CD4-positive, alpha-beta memory T cell (primary cell): ENCODE data around the gene ELP5. TPM values are rescaled to one million over a fixed set of nuclear protein-coding genes. Genes with fewer than 3 reads are reported as not detected.
"Not testable (repeated sequence)": the region's sequence is repeated elsewhere in the genome, so short reads cannot be mapped to it uniquely, and the experiment has no call there.

Experiments
- CTCF ChIA-PET: fragments of 350-600 bp; sonication (Branson Sonifier 250); formaldehyde crosslinking; loops from one replicate; lab custom pipeline; 2021; ENCODE audit warnings: inconsistent platforms; ENCODE audit not compliant: partially characterized antibody; lab: Charles Lee
- POLR2A ChIA-PET: fragments of 350-600 bp; sonication (Branson Sonifier 250); formaldehyde crosslinking; loops from one replicate; lab custom pipeline; 2021; ENCODE audit not compliant: partially characterized antibody; lab: Charles Lee
- DNase-seq, 5 donors: peaks; one replicate each; pipeline versions ENCODE4 v3.0.0 to v3.0.0-alpha.2; 2020 to 2022; ENCODE audit warnings: mixed read lengths in 1 of 5
- H3K27ac ChIP-seq: one replicate; pipeline ENCODE4 v1.7.0; 2013; ENCODE audit warnings: low read depth, low read length
- H3K27me3 ChIP-seq: 2 replicates; pipeline ENCODE4 v1.7.0; 2013; ENCODE audit warnings: mild to moderate bottlenecking, low read length, moderate library complexity; ENCODE audit not compliant: insufficient read depth
- H3K36me3 ChIP-seq: 2 replicates; pipeline ENCODE4 v1.7.0; 2013; ENCODE audit warnings: mild to moderate bottlenecking, low read length, moderate library complexity; ENCODE audit not compliant: insufficient read depth
- H3K4me1 ChIP-seq: 2 replicates; pipeline ENCODE4 v1.7.0; 2013; ENCODE audit warnings: mild to moderate bottlenecking, low read length, moderate library complexity; ENCODE audit not compliant: insufficient read depth
- H3K4me3 ChIP-seq, 2 donors: one replicate each; pipeline ENCODE4 v1.7.0; 2013; ENCODE audit warnings: low read length in 2 of 2, mild to moderate bottlenecking in 1 of 2
- H3K9me3 ChIP-seq, 2 donors: one replicate each; pipeline ENCODE4 v1.7.0; 2013; ENCODE audit warnings: low read length in 2 of 2, control low read depth in 1 of 2; ENCODE audit not compliant: control insufficient read depth in 1 of 2
- H3K27ac Mint-ChIP-seq, 7 donors: one replicate each; pipeline ENCODE4 v1.8.0; 2020 to 2021; ENCODE audit warnings: mixed read lengths in 7 of 7, mild to moderate bottlenecking in 6 of 7, inconsistent platforms in 3 of 7, moderate library complexity in 3 of 7
- H3K27me3 Mint-ChIP-seq, 2 donors: one replicate each; pipeline ENCODE4 v1.8.0; 2020 to 2021; ENCODE audit warnings: mixed read lengths in 2 of 2
- H3K36me3 Mint-ChIP-seq, 2 donors: one replicate each; pipeline ENCODE4 v1.8.0; 2020 to 2021; ENCODE audit warnings: mixed read lengths in 2 of 2, inconsistent platforms in 1 of 2, mild to moderate bottlenecking in 1 of 2
- H3K4me1 Mint-ChIP-seq, 4 donors: one replicate each; pipeline ENCODE4 v1.8.0; 2020 to 2021; ENCODE audit warnings: mixed read lengths in 4 of 4, mild to moderate bottlenecking in 1 of 4
- H3K4me3 Mint-ChIP-seq, 8 donors: one replicate each; pipeline ENCODE4 v1.8.0; 2020 to 2021; ENCODE audit warnings: mixed read lengths in 8 of 8, mild to moderate bottlenecking in 7 of 8, moderate library complexity in 6 of 8, inconsistent platforms in 3 of 8
- H3K9me3 Mint-ChIP-seq, 8 donors: one replicate each; pipeline ENCODE4 v1.8.0; 2020 to 2021; ENCODE audit warnings: mixed read lengths in 8 of 8, mild to moderate bottlenecking in 5 of 8, inconsistent platforms in 3 of 8, moderate library complexity in 1 of 8
- intact Hi-C: fragments of 100-400 bp; cut with micrococcal nuclease; formaldehyde crosslinking; loops from one replicate; pipeline ENCODE4 v1.15.1; 2023
- polyA plus RNA-seq, 2 donors: library from polyadenylated mRNA; unstranded; fragments of 300-500 nt; fragmentation: Illumina TruSeq; gene quantifications; one replicate each; pipeline ENCODE4 v1.2.3, GENCODE V29; 2021
- total RNA-seq, 2 experiments: library from RNA; stranded (reverse); gene quantifications; one replicate each; pipeline ENCODE4 v1.2.3, GENCODE V29; 2021

ELP5 gene
- total and polyA plus RNA-seq, 4 experiments from 2014 or later = 29.8 to 71.3 (median 49.4) TPM

DNA sequence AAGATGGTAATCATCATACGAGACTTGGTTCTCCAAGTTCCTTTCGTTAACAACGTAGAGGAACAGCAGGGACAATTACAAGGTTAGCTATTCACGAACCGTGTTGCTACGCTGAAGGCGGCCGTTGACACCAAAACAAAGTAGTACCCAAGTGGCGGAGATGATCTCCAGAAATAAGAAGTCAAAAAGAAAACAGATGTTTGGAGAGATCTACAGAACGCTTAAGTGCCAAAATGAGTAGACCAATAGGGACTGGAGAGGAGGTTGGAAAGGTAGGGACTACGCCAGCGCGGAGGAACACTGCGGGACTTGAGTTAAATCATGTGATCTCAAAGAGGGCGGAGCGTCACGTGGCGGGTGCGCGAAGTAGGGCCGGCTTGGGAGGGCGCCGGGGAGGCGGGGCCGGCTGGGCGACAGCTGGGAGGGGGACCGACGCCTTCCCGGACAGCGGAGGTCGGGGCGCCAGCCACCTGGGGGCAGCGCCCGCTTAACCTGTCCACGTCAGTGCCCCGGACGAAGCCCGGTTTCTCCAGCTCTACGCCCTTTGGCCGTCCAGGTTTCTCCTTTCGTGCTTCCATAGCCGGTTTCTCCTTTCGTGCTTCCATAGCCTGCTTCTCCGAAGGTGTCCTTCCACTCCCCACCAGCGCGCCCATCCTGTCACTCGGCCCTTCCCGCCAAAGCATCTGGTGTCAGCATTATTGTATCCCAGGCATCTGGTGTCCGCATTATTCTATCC lies 9.1 kb upstream of the ELP5 start:
- peaks cover 24 to 56% (median 35%) of the 10 kb centered on the region in 4 donors for H3K4me1 Mint-ChIP-seq
- intact Hi-C loops = no loop called here
- peak overlapping the region; percentile 95 to 100 (median 96) for H3K4me3 Mint-ChIP-seq
- POLR2A ChIA-PET = interaction anchor here (0.5 to 17.6 kb wide), 22 partner anchors 7 to 875 kb away, joined by 3 to 435 read pairs (median 6); partner anchors contain the start of genes ACADVL, ACAP1, CTDNEP1 and DLG4
- H3K27ac Mint-ChIP-seq = peak overlapping the region; percentile 98 to 100 (median 100)
- DNase-seq = peak; percentile 93 to 95 (median 95)
- Histone ChIP-seq H3K4me3 (peak overlapping the region; percentile 74 to 82), H3K27me3 (no peaks in the 10 kb centered on the region), H3K36me3 (peaks cover 28% of the 10 kb centered on the region), H3K9me3 (no peaks in the 10 kb centered on the region), H3K27ac (peak overlapping the region; percentile 96), H3K4me1 (peaks cover 29% of the 10 kb centered on the region)
- H3K36me3 Mint-ChIP-seq = peaks cover 24 to 64% of the 10 kb centered on the region in 2 donors
- H3K27me3 Mint-ChIP-seq = peaks cover 0 to 2% of the 10 kb centered on the region in 2 donors
- H3K9me3 Mint-ChIP-seq = peaks cover 0 to 8% (median 0%) of the 10 kb centered on the region in 8 donors
- CTCF ChIA-PET = interaction anchor here (0.9 to 1.5 kb wide), 4 partner anchors 22 to 53 kb away, joined by 3 to 8 read pairs (median 4); partner anchors contain the start of genes ACADVL and DLG4

DNA sequence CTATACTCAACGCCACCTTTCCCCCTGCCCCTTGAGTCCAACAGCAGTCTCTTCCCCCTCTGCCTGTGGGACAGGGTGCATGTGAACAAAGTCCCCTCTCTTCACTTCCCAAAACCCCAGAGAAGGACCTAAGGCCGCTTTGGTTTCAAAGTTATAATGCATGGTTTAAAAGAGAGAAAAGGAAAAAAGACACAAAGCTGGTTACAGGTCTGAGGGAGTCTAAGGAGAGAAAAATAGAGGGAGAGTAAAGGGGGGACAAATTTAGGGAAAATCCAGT lies 8.6 kb upstream of the ELP5 start:
- Histone ChIP-seq H3K4me3 (peak overlapping the region; percentile 74 to 82), H3K9me3 (no peaks in the 10 kb centered on the region), H3K36me3 (peaks cover 28% of the 10 kb centered on the region), H3K4me1 (peaks cover 30% of the 10 kb centered on the region), H3K27me3 (no peaks in the 10 kb centered on the region), H3K27ac (peak overlapping the region; percentile 96)
- no peak for DNase-seq
- Mint-ChIP-seq H3K27me3 (peaks cover 0 to 2% of the 10 kb centered on the region in 2 donors), H3K4me1 (peaks cover 24 to 57% (median 36%) of the 10 kb centered on the region in 4 donors), H3K27ac (peak overlapping the region; percentile 84 to 100 (median 90)), H3K9me3 (peaks cover 0 to 8% (median 0%) of the 10 kb centered on the region in 8 donors), H3K36me3 (peaks cover 24 to 64% of the 10 kb centered on the region in 2 donors), H3K4me3 (peak overlapping the region; percentile 71 to 96 (median 85))
- CTCF ChIA-PET = interaction anchor here (1.4 kb wide), 1 partner anchor 52 kb away, joined by 3 read pairs; no protein-coding TSS in a partner anchor
- POLR2A ChIA-PET = interaction anchor here (1.2 to 17.6 kb wide), 17 partner anchors 7 to 443 kb away, joined by 3 to 435 read pairs (median 7); partner anchors contain the start of genes ACADVL, ACAP1, CTDNEP1 and DLG4
- intact Hi-C loops = no loop called here

DNA sequence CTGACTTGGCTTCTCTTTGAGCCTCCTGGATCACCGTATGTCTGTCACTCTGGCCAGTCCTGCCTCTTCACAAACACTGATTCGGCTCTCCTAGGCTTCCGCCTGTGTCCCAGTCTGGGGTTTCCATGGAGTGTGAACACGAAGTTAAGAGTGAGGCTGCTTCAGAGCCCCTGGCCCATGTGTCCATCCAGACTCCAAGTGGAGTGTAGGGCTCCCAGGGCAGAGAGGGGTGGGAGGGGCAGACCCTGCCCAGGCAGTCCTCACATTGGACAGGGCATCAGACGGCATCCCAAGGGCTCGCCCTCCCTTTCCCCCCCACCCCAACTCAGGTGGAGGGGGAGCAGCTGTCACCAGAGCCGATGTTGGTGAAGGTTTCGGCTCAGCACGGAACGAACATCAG lies 8.2 kb upstream of the ELP5 start:
- H3K27ac ChIP-seq = peak overlapping the region; percentile 96
- Mint-ChIP-seq H3K27ac (peak overlapping the region in 6 of 7 donors; percentile 22 to 100 (median 93)), H3K4me3 (peak overlapping the region in 3 of 8 donors; percentile 25 to 66 (median 29)), H3K36me3 (peaks cover 24 to 60% of the 10 kb centered on the region in 2 donors), H3K4me1 (peaks cover 27 to 58% (median 39%) of the 10 kb centered on the region in 4 donors)
- H3K4me3 ChIP-seq, H3K27me3 Mint-ChIP-seq, H3K27me3 ChIP-seq, DNase-seq, H3K9me3 Mint-ChIP-seq, H3K9me3 ChIP-seq, intact Hi-C loops: not testable (repeated sequence)
- peaks cover 28% of the 10 kb centered on the region for H3K36me3 ChIP-seq
- ChIA-PET CTCF (interaction anchor here (1.4 kb wide), 1 partner anchor 52 kb away, joined by 3 read pairs; no protein-coding TSS in a partner anchor), POLR2A (interaction anchor here (0.7 to 17.6 kb wide), 5 partner anchors 6 to 52 kb away, joined by 3 to 435 read pairs (median 17); partner anchors contain the start of genes ACADVL, CTDNEP1, DLG4 and DVL2)
- peaks cover 35% of the 10 kb centered on the region for H3K4me1 ChIP-seq

DNA sequence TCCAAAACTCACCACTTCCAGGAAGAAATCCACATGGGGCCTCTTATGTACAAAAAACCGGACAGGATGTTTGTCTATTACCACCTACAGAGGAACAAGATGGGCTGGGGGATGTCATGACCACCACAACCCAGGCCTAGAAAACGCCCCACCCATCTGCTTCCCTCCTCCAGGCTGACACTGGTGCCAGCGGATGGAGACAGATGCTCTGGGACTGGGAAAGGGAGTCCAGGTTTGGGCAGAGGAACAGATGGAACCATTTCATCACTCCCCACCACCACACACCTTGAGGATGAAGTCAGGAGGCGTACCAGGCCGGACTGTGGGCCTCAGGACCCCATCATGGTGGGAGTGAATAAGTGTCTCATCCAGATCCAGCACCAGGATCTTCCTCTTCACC lies 5.2 kb upstream of the ELP5 start:
- peaks cover 14 to 42% of the 10 kb centered on the region in 2 donors for H3K36me3 Mint-ChIP-seq
- no peaks in the 10 kb centered on the region for H3K27me3 ChIP-seq
- H3K4me1 ChIP-seq = peaks cover 35% of the 10 kb centered on the region
- no peaks in the 10 kb centered on the region for H3K9me3 ChIP-seq
- POLR2A ChIA-PET = interaction anchor here (0.7 kb wide), 1 partner anchor 12 kb away, joined by 3 read pairs; the partner anchor contains the start of gene DVL2
- no peak overlapping the region for H3K4me3 ChIP-seq
- H3K9me3 Mint-ChIP-seq = peaks cover 0 to 8% (median 0%) of the 10 kb centered on the region in 8 donors
- peaks cover 23 to 57% (median 35%) of the 10 kb centered on the region in 4 donors for H3K4me1 Mint-ChIP-seq
- H3K36me3 ChIP-seq = peaks cover 20% of the 10 kb centered on the region
- CTCF ChIA-PET = no interaction called here
- H3K27me3 Mint-ChIP-seq = peaks cover 0 to 2% of the 10 kb centered on the region in 2 donors
- H3K4me3 Mint-ChIP-seq = peak overlapping the region in 1 of 8 donors; percentile 54
- intact Hi-C loops = no loop called here
- no peak for DNase-seq
- no peak overlapping the region for H3K27ac ChIP-seq
- peak overlapping the region in 3 of 7 donors; percentile 70 to 82 (median 75) for H3K27ac Mint-ChIP-seq

DNA sequence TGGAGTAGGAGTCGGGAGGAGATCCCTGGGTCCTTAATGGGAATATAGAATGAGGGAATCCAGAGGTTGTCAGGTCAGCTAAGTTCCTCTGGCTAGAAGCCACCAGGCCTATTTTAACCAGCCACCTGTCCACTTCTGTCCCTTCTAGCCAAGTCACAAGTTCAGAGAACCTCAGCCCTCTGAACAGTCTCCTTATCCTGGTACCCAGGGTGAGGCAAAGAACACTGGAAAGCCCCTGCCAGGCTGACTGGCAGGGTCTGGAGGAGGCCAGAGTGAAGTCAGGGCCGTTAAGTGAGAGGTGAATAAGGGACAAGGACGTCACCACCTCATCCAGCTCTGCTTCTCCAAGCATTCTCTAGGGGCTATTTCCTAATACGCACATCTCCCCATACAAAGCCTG lies 3.2 kb upstream of the ELP5 start:
- no peak for DNase-seq
- peak overlapping the region in 5 of 8 donors; percentile 21 to 91 (median 74) for H3K4me3 Mint-ChIP-seq

DNA sequence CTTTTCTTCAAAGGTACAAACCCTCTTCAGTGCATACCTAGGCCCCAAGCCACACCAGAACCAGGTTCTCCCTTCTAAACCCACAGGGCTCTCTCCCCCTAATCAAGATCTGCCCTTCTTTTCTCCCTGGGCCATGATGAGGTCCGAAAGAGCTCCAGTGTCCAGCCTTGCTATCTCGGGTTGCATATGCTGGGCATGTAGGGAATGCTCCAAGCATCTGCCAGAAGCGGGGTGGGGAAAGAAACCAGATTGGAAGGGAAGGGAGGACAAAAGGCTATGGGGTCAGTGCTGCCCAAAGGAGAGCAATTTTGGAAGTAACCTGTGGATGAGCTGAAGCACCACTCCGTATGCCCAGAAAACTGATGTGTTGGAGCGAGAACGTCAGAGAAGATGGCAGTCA lies 2.8 kb upstream of the ELP5 start:
- peaks cover 28 to 57% (median 39%) of the 10 kb centered on the region in 4 donors for H3K4me1 Mint-ChIP-seq
- H3K27ac Mint-ChIP-seq = peak overlapping the region in 6 of 7 donors; percentile 32 to 99 (median 73)
- ChIA-PET POLR2A (interaction anchor here (0.7 to 4.8 kb wide), 3 partner anchors 10 to 28 kb away, joined by 3 to 115 read pairs (median 4); partner anchors contain the start of genes DVL2, GABARAP and PHF23), CTCF (interaction anchor here (0.6 to 1.2 kb wide), 3 partner anchors 8 to 267 kb away, joined by 3 read pairs; partner anchors contain the start of gene GABARAP)
- no peaks in the 10 kb centered on the region for H3K9me3 Mint-ChIP-seq
- peak overlapping the region; percentile 21 to 91 (median 68) for H3K4me3 Mint-ChIP-seq
- no peak overlapping the region for H3K27ac ChIP-seq
- intact Hi-C loops = no loop called here
- peaks cover 16% of the 10 kb centered on the region for H3K36me3 ChIP-seq
- no peaks in the 10 kb centered on the region for H3K9me3 ChIP-seq
- no peak for DNase-seq
- H3K4me1 ChIP-seq = peaks cover 37% of the 10 kb centered on the region
- H3K27me3 ChIP-seq = no peaks in the 10 kb centered on the region
- no peaks in the 10 kb centered on the region for H3K27me3 Mint-ChIP-seq
- no peak overlapping the region for H3K4me3 ChIP-seq
- H3K36me3 Mint-ChIP-seq = peaks cover 11 to 44% of the 10 kb centered on the region in 2 donors

More for the DNA sequence above, 3.2 kb upstream of the ELP5 start:
- no peaks in the 10 kb centered on the region for H3K9me3 Mint-ChIP-seq
- H3K4me1 Mint-ChIP-seq = peaks cover 28 to 57% (median 37%) of the 10 kb centered on the region in 4 donors
- no peak overlapping the region for H3K4me3 ChIP-seq
- intact Hi-C loops = no loop called here
- H3K27ac Mint-ChIP-seq = peak overlapping the region in 6 of 7 donors; percentile 3 to 99 (median 53)
- H3K27me3 Mint-ChIP-seq = no peaks in the 10 kb centered on the region
- no peak overlapping the region for H3K27ac ChIP-seq
- peaks cover 37% of the 10 kb centered on the region for H3K4me1 ChIP-seq
- peaks cover 20% of the 10 kb centered on the region for H3K36me3 ChIP-seq
- H3K27me3 ChIP-seq = no peaks in the 10 kb centered on the region
- ChIA-PET CTCF (interaction anchor here (0.6 to 1.2 kb wide), 2 partner anchors 28 to 267 kb away, joined by 3 read pairs; no protein-coding TSS in a partner anchor), POLR2A (interaction anchor here (1.1 to 4.8 kb wide), 2 partner anchors 9 to 28 kb away, joined by 3 to 115 read pairs; partner anchors contain the start of genes GABARAP and PHF23)
- peaks cover 11 to 42% of the 10 kb centered on the region in 2 donors for H3K36me3 Mint-ChIP-seq
- H3K9me3 ChIP-seq = no peaks in the 10 kb centered on the region
